AG04450 (cell line): ENCODE measurements around the gene ZNF391. TPM values are rescaled to one million over a fixed set of nuclear protein-coding genes. Genes with fewer than 3 reads are reported as not detected.
"Not testable (repeated sequence)": the region's sequence is repeated elsewhere in the genome, so short reads cannot be mapped to it uniquely, and the experiment has no call there.

Experiments
- CTCF ChIA-PET: fragments of 300-600, 350-600 bp; formaldehyde crosslinking; extraction: SDS; loops from one replicate; lab custom pipeline; 2022; ENCODE audit warnings: antibody characterized with exemption, inconsistent platforms; lab: Charles Lee
- POLR2A ChIA-PET: fragments of 350-600 bp; formaldehyde crosslinking; extraction: SDS; loops from one replicate; lab custom pipeline; 2021; ENCODE audit warnings: antibody characterized with exemption, inconsistent platforms; lab: Yijun Ruan, JAX
- DNase-seq: peaks from one replicate; pipeline ENCODE4 v3.0.0-alpha.2; 2011; ENCODE audit warnings: low read depth, low spot score
- H3K27ac ChIP-seq: one replicate; pipeline ENCODE4 v1.5.1; 2012; ENCODE audit warnings: low read depth, low read length, control low read depth
- H3K27me3 ChIP-seq: one replicate; pipeline ENCODE4 v1.6.0; 2012; ENCODE audit warnings: low read length; ENCODE audit not compliant: control insufficient read depth, insufficient read depth
- H3K4me3 ChIP-seq: 2 replicates; pipeline ENCODE4 v1.5.1; 2011; ENCODE audit warnings: mild to moderate bottlenecking, low read depth, low read length, control low read depth
- H3K9me3 ChIP-seq: 2 replicates; pipeline ENCODE4 v1.5.1; 2012; ENCODE audit warnings: low read length; ENCODE audit not compliant: control insufficient read depth, insufficient read depth
- CTCF ChIP-seq: IDR thresholded peaks from 2 replicates; pipeline ENCODE4 v1.5.1; 2011; ENCODE audit warnings: low read depth, low read length, control low read depth, inconsistent platforms
- polyA plus RNA-seq: library from polyadenylated mRNA; depleted of rRNA; stranded (reverse); fragments of >200 nt; gene quantifications from 2 replicates; pipeline ENCODE4 v1.2.3, GENCODE V29; 2011

Gene ZNF391
- polyA plus RNA-seq, 1 experiment, result 1.2 TPM

- H3K9me3 ChIP-seq, result peaks cover 15% of the 10 kb centered on the region
- TF ChIP-seq CTCF, result no peak
- no peak overlapping the region for H3K4me3 ChIP-seq
- no peak for DNase-seq
- CTCF ChIA-PET, result no interaction called here
- H3K27me3 ChIP-seq, result no peaks in the 10 kb centered on the region
- POLR2A ChIA-PET, result no interaction called here
- H3K27ac ChIP-seq, result no peak overlapping the region
Observed at GRCh38 chr6:27422651-27423332, 34.2 kb downstream of the ZNF391 start.

- POLR2A ChIA-PET, H3K4me3 ChIP-seq, CTCF ChIA-PET, H3K27me3 ChIP-seq, H3K27ac ChIP-seq, DNase-seq: not testable (repeated sequence)
- H3K9me3 ChIP-seq, result peaks cover 15% of the 10 kb centered on the region
Observed at GRCh38 chr6:27424851-27425250, 36.3 kb downstream of the ZNF391 start.

- POLR2A ChIA-PET, result no interaction called here
- H3K4me3 ChIP-seq, result no peak overlapping the region
- no peak for TF ChIP-seq CTCF
- CTCF ChIA-PET, result no interaction called here
- no peaks in the 10 kb centered on the region for H3K27me3 ChIP-seq
- H3K9me3 ChIP-seq, result peaks cover 15% of the 10 kb centered on the region
- no peak overlapping the region for H3K27ac ChIP-seq
- DNase-seq, result no peak
Observed at GRCh38 chr6:27426045-27426620, 37.6 kb downstream of the ZNF391 start.

- no peaks in the 10 kb centered on the region for H3K27me3 ChIP-seq
Observed at GRCh38 chr6:27428502-27428901, 39.9 kb downstream of the ZNF391 start.

GRCh38 chr6:27428966-27429365 lies 40.4 kb downstream of the ZNF391 start:
- ChIA-PET POLR2A (no interaction called here), CTCF (no interaction called here)
- no peak overlapping the region for H3K27ac ChIP-seq
- no peak for TF ChIP-seq CTCF
- H3K27me3 ChIP-seq, result no peaks in the 10 kb centered on the region
- H3K4me3 ChIP-seq, result no peak overlapping the region
- peaks cover 6% of the 10 kb centered on the region; the same call in 1 of the 2 replicates for H3K9me3 ChIP-seq
- DNase-seq, result no peak

More at GRCh38 chr6:27428502-27428901, 39.9 kb downstream of the ZNF391 start:
- POLR2A ChIA-PET, result no interaction called here
- Histone ChIP-seq H3K4me3 (no peak overlapping the region), H3K27ac (no peak overlapping the region), H3K9me3 (peaks cover 6% of the 10 kb centered on the region; the same call in 1 of the 2 replicates)
- no peak for TF ChIP-seq CTCF
- DNase-seq, result no peak
- CTCF ChIA-PET, result no interaction called here
